Measurements from ENCODE around the gene ATG10. TPM values are rescaled to one million over a fixed set of nuclear protein-coding genes. Genes with fewer than 3 reads are reported as not detected.

The ATG10 gene
- total RNA-seq, 1 experiment from 2014 or later, result 7.6 TPM

DNA sequence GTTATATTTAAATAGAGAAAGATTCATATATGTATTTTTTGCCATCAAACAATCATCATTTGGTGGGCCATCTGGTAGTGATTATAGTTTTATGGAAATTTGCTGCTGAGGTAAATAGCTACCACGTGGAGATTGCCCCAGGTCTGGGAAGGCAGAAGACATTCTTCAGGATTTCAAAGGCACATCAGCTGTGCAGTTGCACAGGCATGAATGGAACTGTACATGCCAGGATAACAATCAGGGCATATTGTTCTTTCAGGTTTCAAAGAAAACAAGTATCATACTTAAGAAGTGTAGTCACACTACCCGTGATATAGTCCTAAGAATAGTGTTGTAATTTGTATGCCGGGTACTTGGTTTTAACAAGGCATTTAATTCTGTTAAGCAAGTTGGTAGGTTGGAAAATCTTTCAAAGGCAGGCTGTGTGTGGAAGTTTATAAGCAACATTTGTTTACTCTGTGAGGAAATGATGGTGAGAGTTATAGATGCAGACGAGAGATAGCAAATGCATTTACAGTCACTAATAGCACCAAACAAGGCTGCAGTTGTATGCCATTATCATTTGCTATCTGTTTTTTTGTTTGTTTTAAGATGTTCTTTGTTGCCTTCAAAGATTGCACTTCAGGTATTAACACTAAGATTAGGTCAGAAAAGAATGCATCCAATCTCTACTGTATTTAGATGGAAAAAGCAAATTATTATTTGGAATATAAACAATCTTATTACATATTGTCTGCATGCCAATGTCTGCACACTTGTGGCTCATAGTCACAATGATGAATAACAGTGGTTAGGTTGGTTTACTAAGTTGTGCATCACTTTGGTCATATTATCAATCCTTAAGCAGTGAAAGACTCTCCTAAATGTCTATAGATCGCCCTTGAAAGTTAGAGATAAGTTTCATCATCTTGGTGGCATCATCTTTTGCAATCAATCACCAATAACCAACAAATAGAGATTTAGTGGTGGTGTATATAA is 251.1 kb downstream of the ATG10 start:
- Histone ChIP-seq H2BK15ac (ENCODE audit: low read depth, low read length) (no peak overlapping the region), H3K23me2 (ENCODE audit: insufficient read length, low read depth, low read length, poor library complexity, severe bottlenecking) (no peaks in the 10 kb centered on the region), H4K5ac (ENCODE audit: insufficient read length, low read depth, low read length) (no peak overlapping the region), H3K56ac (ENCODE audit: insufficient read length, low read depth, low read length) (no peak overlapping the region), H3K79me2 (ENCODE audit: insufficient read depth, low read length) (no peaks in the 10 kb centered on the region), H2BK5ac (ENCODE audit: insufficient read length, low read length) (no peak overlapping the region), H3K14ac (ENCODE audit: insufficient read depth, low read length) (no peak overlapping the region), H3K27me3 (ENCODE audit: insufficient read depth, low read length) (no peaks in the 10 kb centered on the region), H4K8ac (replicated peaks; ENCODE audit: insufficient read length, low read depth, low read length) (no peak overlapping the region), H3K27ac (ENCODE audit: insufficient read length, low read depth, low read length) (no peak overlapping the region), H3K9me3 (ENCODE audit: control insufficient read depth, low read depth, low read length) (no peaks in the 10 kb centered on the region), H3T11ph (ENCODE audit: low read length) (no peak overlapping the region), H2BK20ac (ENCODE audit: low read depth, low read length, poor library complexity, severe bottlenecking) (no peak overlapping the region), H3K18ac (ENCODE audit: insufficient read length, low read depth, low read length) (no peak overlapping the region), H2BK12ac (ENCODE audit: insufficient read length, low read depth, low read length) (no peak overlapping the region), H3K23ac (ENCODE audit: insufficient read length, low read depth, low read length) (no peak overlapping the region), H3K79me1 (ENCODE audit: insufficient read depth, low read depth, low read length, poor library complexity, severe bottlenecking) (no peaks in the 10 kb centered on the region), H3K4me1 (ENCODE audit: insufficient read depth, low read length) (peaks cover 3% of the 10 kb centered on the region), H2BK120ac (ENCODE audit: low read depth, low read length, poor library complexity, severe bottlenecking) (no peak overlapping the region), H3K4me2 (ENCODE audit: insufficient read depth, insufficient read length, low read length) (no peak overlapping the region), H2AFZ (ENCODE audit: low read length) (no peak overlapping the region), H4K20me1 (ENCODE audit: control insufficient read depth, insufficient read depth, insufficient read length) (no peaks in the 10 kb centered on the region), H2AK5ac (ENCODE audit: insufficient read length, low read length) (no peak overlapping the region), H3K9ac (ENCODE audit: extremely low read depth, insufficient read length, low read length) (no peak overlapping the region), H3K4ac (ENCODE audit: low read depth, low read length) (no peak overlapping the region), H4K91ac (ENCODE audit: insufficient read length, low read depth, low read length) (no peak overlapping the region)
- Mint-ChIP-seq H3K36me3 (ENCODE audit: insufficient read depth in 1 of 3, low read depth in 3 of 3) (0 out of 7 replicates have a peak, but pooled peaks cover 0 to 5% (median 0%) of the 10 kb centered on the region in 3 experiments), H3K4me3 (no peak overlapping the region), H3K27ac (no peak overlapping the region), H3K4me1 (peaks cover 24 to 35% of the 10 kb centered on the region in 2 experiments), H3K9me3 (no peaks in the 10 kb centered on the region), H3K27me3 (ENCODE audit: low read depth) (no peaks in the 10 kb centered on the region)
- no CpG with 5 or more reads among the region's 5 CpGs for WGBS (ENCODE audit: extremely low coverage, insufficient read length, low lambda C conversion rate)
- no peak for DNase-seq
- TF ChIP-seq, protein P1, sequence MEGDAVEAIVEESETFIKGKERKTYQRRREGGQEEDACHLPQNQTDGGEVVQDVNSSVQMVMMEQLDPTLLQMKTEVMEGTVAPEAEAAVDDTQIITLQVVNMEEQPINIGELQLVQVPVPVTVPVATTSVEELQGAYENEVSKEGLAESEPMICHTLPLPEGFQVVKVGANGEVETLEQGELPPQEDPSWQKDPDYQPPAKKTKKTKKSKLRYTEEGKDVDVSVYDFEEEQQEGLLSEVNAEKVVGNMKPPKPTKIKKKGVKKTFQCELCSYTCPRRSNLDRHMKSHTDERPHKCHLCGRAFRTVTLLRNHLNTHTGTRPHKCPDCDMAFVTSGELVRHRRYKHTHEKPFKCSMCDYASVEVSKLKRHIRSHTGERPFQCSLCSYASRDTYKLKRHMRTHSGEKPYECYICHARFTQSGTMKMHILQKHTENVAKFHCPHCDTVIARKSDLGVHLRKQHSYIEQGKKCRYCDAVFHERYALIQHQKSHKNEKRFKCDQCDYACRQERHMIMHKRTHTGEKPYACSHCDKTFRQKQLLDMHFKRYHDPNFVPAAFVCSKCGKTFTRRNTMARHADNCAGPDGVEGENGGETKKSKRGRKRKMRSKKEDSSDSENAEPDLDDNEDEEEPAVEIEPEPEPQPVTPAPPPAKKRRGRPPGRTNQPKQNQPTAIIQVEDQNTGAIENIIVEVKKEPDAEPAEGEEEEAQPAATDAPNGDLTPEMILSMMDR (conservative IDR thresholded peaks at IDR 0.05), result no peak

All from H9 (cell line).